ENCODE results near the gene TRAF4.

TRAF4 gene

GRCh38 chr17:28748852-28749515 is 5.2 kb downstream of the TRAF4 start:
- no peak overlapping the region for H3K27ac ChIP-seq (ENCODE audit: low read depth, low read length)
- no peak overlapping the region for H3K4ac ChIP-seq (ENCODE audit: low read depth, low read length)
- peaks cover 30% of the 10 kb centered on the region for H3K79me1 ChIP-seq (ENCODE audit: low read length)
- no peak overlapping the region for H2BK15ac ChIP-seq (replicated peaks; ENCODE audit: low read depth)
- no peak for DNase-seq
- no CpG with 5 or more reads among the region's 18 CpGs for WGBS (ENCODE audit: extremely low coverage, insufficient coverage, low lambda C conversion rate)
- no peak overlapping the region for H3K18ac ChIP-seq (ENCODE audit: low read length)
- H3K56ac ChIP-seq (ENCODE audit: low read length) = no peak overlapping the region
- H2AK5ac ChIP-seq (ENCODE audit: low read length) = no peak overlapping the region
- no peaks in the 10 kb centered on the region for H3K27me3 ChIP-seq (ENCODE audit: insufficient read depth, low read length, poor library complexity)
- no peak overlapping the region for H2BK120ac ChIP-seq (ENCODE audit: low read depth, low read length)
- H4K5ac ChIP-seq (ENCODE audit: low read length) = no peak overlapping the region
- no peak overlapping the region for H3K4me2 ChIP-seq (ENCODE audit: low read length)
- no peak overlapping the region for H4K8ac ChIP-seq (ENCODE audit: low read depth, low read length)
- no peak overlapping the region for H3K4me3 ChIP-seq (ENCODE audit: low read length)
- H3K23ac ChIP-seq (ENCODE audit: low read length) = no peak overlapping the region
- H3K9ac ChIP-seq (ENCODE audit: low read length) = no peak overlapping the region
- H3K36me3 ChIP-seq (ENCODE audit: control insufficient read depth, insufficient read depth, low read length) = peaks cover 40% of the 10 kb centered on the region
- peaks cover 40% of the 10 kb centered on the region for H3K79me2 ChIP-seq (ENCODE audit: control insufficient read depth, insufficient read depth, low read length)
- H3K4me1 ChIP-seq (ENCODE audit: control insufficient read depth, low read depth, low read length) = peaks cover 11% of the 10 kb centered on the region
- H2BK5ac ChIP-seq (ENCODE audit: low read length) = no peak overlapping the region

DNA sequence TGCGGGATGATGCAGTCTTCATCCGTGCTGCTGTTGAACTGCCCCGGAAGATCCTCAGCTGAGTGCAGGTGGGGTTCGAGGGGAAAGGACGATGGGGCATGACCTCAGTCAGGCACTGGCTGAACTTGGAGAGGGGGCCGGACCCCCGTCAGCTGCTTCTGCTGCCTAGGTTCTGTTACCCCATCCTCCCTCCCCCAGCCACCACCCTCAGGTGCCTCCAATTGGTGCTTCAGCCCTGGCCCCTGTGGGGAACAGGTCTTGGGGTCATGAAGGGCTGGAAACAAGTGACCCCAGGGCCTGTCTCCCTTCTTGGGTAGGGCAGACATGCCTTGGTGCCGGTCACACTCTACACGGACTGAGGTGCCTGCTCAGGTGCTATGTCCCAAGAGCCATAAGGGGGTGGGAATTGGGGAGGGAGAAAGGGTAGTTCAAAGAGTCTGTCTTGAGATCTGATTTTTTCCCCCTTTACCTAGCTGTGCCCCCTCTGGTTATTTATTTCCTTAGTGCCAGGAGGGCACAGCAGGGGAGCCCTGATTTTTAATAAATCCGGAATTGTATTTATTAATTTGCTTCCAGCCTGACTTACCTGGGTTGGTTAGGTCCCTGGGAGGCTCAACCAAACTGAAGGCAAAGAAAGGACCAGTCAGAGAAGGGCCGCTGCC is 5.8 kb downstream of the TRAF4 start:
- H3K79me1 ChIP-seq (ENCODE audit: low read length) = peaks cover 30% of the 10 kb centered on the region
- H3K4me1 ChIP-seq (ENCODE audit: control insufficient read depth, low read depth, low read length) = peaks cover 11% of the 10 kb centered on the region
- no peak overlapping the region for H3K56ac ChIP-seq (ENCODE audit: low read length)
- H3K9ac ChIP-seq (ENCODE audit: low read length) = no peak overlapping the region
- peak; percentile 19 for DNase-seq
- H3K18ac ChIP-seq (ENCODE audit: low read length) = no peak overlapping the region
- no peak overlapping the region for H3K23ac ChIP-seq (ENCODE audit: low read length)
- peaks cover 36% of the 10 kb centered on the region for H3K79me2 ChIP-seq (ENCODE audit: control insufficient read depth, insufficient read depth, low read length)
- no peak overlapping the region for H4K5ac ChIP-seq (ENCODE audit: low read length)
- peak overlapping the region; percentile 2 for H3K27ac ChIP-seq (ENCODE audit: low read depth, low read length)
- H3K36me3 ChIP-seq (ENCODE audit: control insufficient read depth, insufficient read depth, low read length) = peaks cover 40% of the 10 kb centered on the region
- H3K27me3 ChIP-seq (ENCODE audit: insufficient read depth, low read length, poor library complexity) = no peaks in the 10 kb centered on the region
- H3K4me3 ChIP-seq (ENCODE audit: low read length) = no peak overlapping the region
- no peak overlapping the region for H2BK5ac ChIP-seq (ENCODE audit: low read length)
- H3K4me2 ChIP-seq (ENCODE audit: low read length) = no peak overlapping the region
- H3K4ac ChIP-seq (ENCODE audit: low read depth, low read length) = no peak overlapping the region
- no CpG with 5 or more reads among the region's 11 CpGs for WGBS (ENCODE audit: extremely low coverage, insufficient coverage, low lambda C conversion rate)
- H2BK120ac ChIP-seq (ENCODE audit: low read depth, low read length) = no peak overlapping the region
- no peak overlapping the region for H2AK5ac ChIP-seq (ENCODE audit: low read length)
- H4K8ac ChIP-seq (ENCODE audit: low read depth, low read length) = no peak overlapping the region
- no peak overlapping the region for H2BK15ac ChIP-seq (replicated peaks; ENCODE audit: low read depth)

GRCh38 chr17:28750178-28751047 is 6.6 kb downstream of the TRAF4 start:
- Histone ChIP-seq H3K27ac (ENCODE audit: low read depth, low read length) (no peak overlapping the region), H4K8ac (ENCODE audit: low read depth, low read length) (no peak overlapping the region), H4K5ac (ENCODE audit: low read length) (no peak overlapping the region), H3K36me3 (ENCODE audit: control insufficient read depth, insufficient read depth, low read length) (peaks cover 40% of the 10 kb centered on the region), H3K56ac (ENCODE audit: low read length) (peak overlapping the region; percentile 49), H3K4me2 (ENCODE audit: low read length) (no peak overlapping the region), H3K4me3 (ENCODE audit: low read length) (no peak overlapping the region), H3K79me1 (ENCODE audit: low read length) (peaks cover 30% of the 10 kb centered on the region), H2BK120ac (ENCODE audit: low read depth, low read length) (no peak overlapping the region), H2BK15ac (replicated peaks; ENCODE audit: low read depth) (no peak overlapping the region), H3K4ac (ENCODE audit: low read depth, low read length) (no peak overlapping the region), H3K27me3 (ENCODE audit: insufficient read depth, low read length, poor library complexity) (no peaks in the 10 kb centered on the region), H2AK5ac (ENCODE audit: low read length) (no peak overlapping the region), H3K79me2 (ENCODE audit: control insufficient read depth, insufficient read depth, low read length) (peaks cover 28% of the 10 kb centered on the region), H3K18ac (ENCODE audit: low read length) (no peak overlapping the region), H2BK5ac (ENCODE audit: low read length) (no peak overlapping the region), H3K9ac (ENCODE audit: low read length) (peak overlapping the region; percentile 51), H3K4me1 (ENCODE audit: control insufficient read depth, low read depth, low read length) (peaks cover 11% of the 10 kb centered on the region), H3K23ac (ENCODE audit: low read length) (peak overlapping the region; percentile 24)
- DNase-seq = peak; percentile 96
- WGBS (ENCODE audit: extremely low coverage, insufficient coverage, low lambda C conversion rate) = no CpG with 5 or more reads among the region's 20 CpGs

DNA sequence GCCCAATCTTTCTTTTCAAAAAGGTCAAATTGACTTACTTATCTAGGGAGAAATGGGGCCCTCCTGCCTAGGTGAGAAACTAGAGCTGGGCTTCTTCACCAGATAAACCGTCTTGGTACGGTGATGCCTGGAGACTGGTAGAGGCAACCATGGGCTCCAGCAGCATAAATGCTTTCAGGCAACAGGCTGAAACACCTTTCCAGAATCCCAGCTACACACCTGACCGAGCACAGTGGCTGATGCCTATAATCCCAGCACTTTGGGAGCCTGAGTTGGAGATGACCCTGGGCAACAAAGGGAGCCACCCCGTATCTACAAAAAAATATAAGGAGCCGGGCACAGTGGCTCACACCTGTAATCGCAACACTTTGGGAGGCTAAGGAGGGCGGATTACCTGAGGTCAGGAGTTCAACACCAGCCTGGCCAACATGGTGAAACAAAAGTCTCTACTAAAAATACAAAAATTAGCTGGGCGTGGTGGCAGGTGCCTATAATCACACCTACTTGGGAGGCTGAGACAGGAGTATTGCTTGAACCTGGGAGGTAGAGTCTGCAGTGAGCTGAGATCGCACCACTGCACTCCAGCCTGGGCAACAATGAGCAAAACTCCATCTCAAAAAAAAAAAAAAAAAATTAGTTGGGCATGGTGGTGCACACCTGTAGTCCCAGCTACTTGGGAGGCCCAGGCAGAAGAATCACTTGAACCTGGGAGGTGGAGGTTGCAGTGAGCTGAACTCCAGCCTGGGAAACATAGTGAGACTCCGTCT is 8.0 kb downstream of the TRAF4 start:
- Histone ChIP-seq H4K5ac (ENCODE audit: low read length) (no peak overlapping the region), H3K4me3 (ENCODE audit: low read length) (no peak overlapping the region), H2BK15ac (replicated peaks; ENCODE audit: low read depth) (no peak overlapping the region), H3K23ac (ENCODE audit: low read length) (no peak overlapping the region), H3K9ac (ENCODE audit: low read length) (no peak overlapping the region), H3K4me1 (ENCODE audit: control insufficient read depth, low read depth, low read length) (peaks cover 3% of the 10 kb centered on the region), H2AK5ac (ENCODE audit: low read length) (no peak overlapping the region), H3K79me1 (ENCODE audit: low read length) (peaks cover 19% of the 10 kb centered on the region), H3K4ac (ENCODE audit: low read depth, low read length) (no peak overlapping the region), H3K27me3 (ENCODE audit: insufficient read depth, low read length, poor library complexity) (no peaks in the 10 kb centered on the region), H2BK5ac (ENCODE audit: low read length) (no peak overlapping the region), H4K8ac (ENCODE audit: low read depth, low read length) (no peak overlapping the region), H2BK120ac (ENCODE audit: low read depth, low read length) (no peak overlapping the region), H3K27ac (ENCODE audit: low read depth, low read length) (no peak overlapping the region), H3K4me2 (ENCODE audit: low read length) (no peak overlapping the region), H3K36me3 (ENCODE audit: control insufficient read depth, insufficient read depth, low read length) (peaks cover 36% of the 10 kb centered on the region), H3K18ac (ENCODE audit: low read length) (no peak overlapping the region), H3K79me2 (ENCODE audit: control insufficient read depth, insufficient read depth, low read length) (peaks cover 15% of the 10 kb centered on the region), H3K56ac (ENCODE audit: low read length) (no peak overlapping the region)
- DNase-seq = no peak
- WGBS (ENCODE audit: extremely low coverage, insufficient coverage, low lambda C conversion rate) = no CpG with 5 or more reads among the region's 10 CpGs

- Histone ChIP-seq H3K4ac (ENCODE audit: low read depth, low read length) (no peak overlapping the region), H3K9ac (ENCODE audit: low read length) (no peak overlapping the region), H2AK5ac (ENCODE audit: low read length) (no peak overlapping the region), H3K23ac (ENCODE audit: low read length) (no peak overlapping the region), H3K4me1 (ENCODE audit: control insufficient read depth, low read depth, low read length) (no peaks in the 10 kb centered on the region), H3K79me2 (ENCODE audit: control insufficient read depth, insufficient read depth, low read length) (peaks cover 1% of the 10 kb centered on the region), H2BK5ac (ENCODE audit: low read length) (no peak overlapping the region), H2BK15ac (replicated peaks; ENCODE audit: low read depth) (no peak overlapping the region), H3K79me1 (ENCODE audit: low read length) (peaks cover 7% of the 10 kb centered on the region), H4K8ac (ENCODE audit: low read depth, low read length) (no peak overlapping the region), H4K5ac (ENCODE audit: low read length) (no peak overlapping the region), H3K27ac (ENCODE audit: low read depth, low read length) (no peak overlapping the region), H3K56ac (ENCODE audit: low read length) (no peak overlapping the region), H3K18ac (ENCODE audit: low read length) (no peak overlapping the region), H2BK120ac (ENCODE audit: low read depth, low read length) (no peak overlapping the region), H3K4me3 (ENCODE audit: low read length) (no peak overlapping the region), H3K36me3 (ENCODE audit: control insufficient read depth, insufficient read depth, low read length) (peaks cover 13% of the 10 kb centered on the region), H3K27me3 (ENCODE audit: insufficient read depth, low read length, poor library complexity) (no peaks in the 10 kb centered on the region), H3K4me2 (ENCODE audit: low read length) (no peak overlapping the region)
- no peak for DNase-seq
- WGBS (ENCODE audit: extremely low coverage, insufficient coverage, low lambda C conversion rate) = no CpG with 5 or more reads among the region's 7 CpGs
Observed at GRCh38 chr17:28755486-28755885, 11.7 kb downstream of the TRAF4 start.
